Measurements from ENCODE around the gene MYH14.

Gene MYH14

GRCh38 chr19:50242581-50242980 lies 39.2 kb downstream of the MYH14 start:
- TF ChIP-seq, protein P1, sequence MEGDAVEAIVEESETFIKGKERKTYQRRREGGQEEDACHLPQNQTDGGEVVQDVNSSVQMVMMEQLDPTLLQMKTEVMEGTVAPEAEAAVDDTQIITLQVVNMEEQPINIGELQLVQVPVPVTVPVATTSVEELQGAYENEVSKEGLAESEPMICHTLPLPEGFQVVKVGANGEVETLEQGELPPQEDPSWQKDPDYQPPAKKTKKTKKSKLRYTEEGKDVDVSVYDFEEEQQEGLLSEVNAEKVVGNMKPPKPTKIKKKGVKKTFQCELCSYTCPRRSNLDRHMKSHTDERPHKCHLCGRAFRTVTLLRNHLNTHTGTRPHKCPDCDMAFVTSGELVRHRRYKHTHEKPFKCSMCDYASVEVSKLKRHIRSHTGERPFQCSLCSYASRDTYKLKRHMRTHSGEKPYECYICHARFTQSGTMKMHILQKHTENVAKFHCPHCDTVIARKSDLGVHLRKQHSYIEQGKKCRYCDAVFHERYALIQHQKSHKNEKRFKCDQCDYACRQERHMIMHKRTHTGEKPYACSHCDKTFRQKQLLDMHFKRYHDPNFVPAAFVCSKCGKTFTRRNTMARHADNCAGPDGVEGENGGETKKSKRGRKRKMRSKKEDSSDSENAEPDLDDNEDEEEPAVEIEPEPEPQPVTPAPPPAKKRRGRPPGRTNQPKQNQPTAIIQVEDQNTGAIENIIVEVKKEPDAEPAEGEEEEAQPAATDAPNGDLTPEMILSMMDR (IDR thresholded peaks at IDR 0.05; ENCODE audit: unreplicated experiment in 3 of 3): no peak
- H3K9me3 Mint-ChIP-seq: peaks cover 3% of the 10 kb centered on the region
- no peak overlapping the region for H3K27ac Mint-ChIP-seq
- H3K36me3 Mint-ChIP-seq (ENCODE audit: low read depth): peaks cover 3% of the 10 kb centered on the region
- peaks cover 6% of the 10 kb centered on the region for H3K4me1 Mint-ChIP-seq
- H3K4me3 Mint-ChIP-seq: no peak overlapping the region
- H3K27me3 Mint-ChIP-seq (ENCODE audit: low read depth): peaks cover 8% of the 10 kb centered on the region

GRCh38 chr19:50244695-50245094 lies 41.3 kb downstream of the MYH14 start:
- Mint-ChIP-seq H3K9me3 (peaks cover 3% of the 10 kb centered on the region), H3K27ac (no peak overlapping the region), H3K36me3 (ENCODE audit: low read depth) (peaks cover 3% of the 10 kb centered on the region), H3K27me3 (ENCODE audit: low read depth) (peaks cover 17% of the 10 kb centered on the region), H3K4me1 (peaks cover 6% of the 10 kb centered on the region), H3K4me3 (no peak overlapping the region)
- TF ChIP-seq, protein P1 (IDR thresholded peaks at IDR 0.05; ENCODE audit: unreplicated experiment in 3 of 3): no peak

GRCh38 chr19:50248413-50248812 lies 45.0 kb downstream of the MYH14 start:
- peaks cover 19% of the 10 kb centered on the region for H3K36me3 Mint-ChIP-seq (ENCODE audit: low read depth)
- TF ChIP-seq, protein P1 (IDR thresholded peaks at IDR 0.05; ENCODE audit: unreplicated experiment in 3 of 3): no peak
- H3K4me1 Mint-ChIP-seq: no peaks in the 10 kb centered on the region
- H3K9me3 Mint-ChIP-seq: peaks cover 12% of the 10 kb centered on the region
- H3K4me3 Mint-ChIP-seq: no peak overlapping the region
- peaks cover 19% of the 10 kb centered on the region for H3K27me3 Mint-ChIP-seq (ENCODE audit: low read depth)
- no peak overlapping the region for H3K27ac Mint-ChIP-seq

- H3K4me3 Mint-ChIP-seq: no peak overlapping the region
- H3K4me1 Mint-ChIP-seq: no peaks in the 10 kb centered on the region
- peaks cover 19% of the 10 kb centered on the region for H3K36me3 Mint-ChIP-seq (ENCODE audit: low read depth)
- peaks cover 19% of the 10 kb centered on the region for H3K27me3 Mint-ChIP-seq (ENCODE audit: low read depth)
- peaks cover 12% of the 10 kb centered on the region for H3K9me3 Mint-ChIP-seq
- TF ChIP-seq, protein P1 (IDR thresholded peaks at IDR 0.05; ENCODE audit: unreplicated experiment in 3 of 3): no peak
- no peak overlapping the region for H3K27ac Mint-ChIP-seq
Measured at GRCh38 chr19:50248826-50249225, 45.4 kb downstream of the MYH14 start.

DNA sequence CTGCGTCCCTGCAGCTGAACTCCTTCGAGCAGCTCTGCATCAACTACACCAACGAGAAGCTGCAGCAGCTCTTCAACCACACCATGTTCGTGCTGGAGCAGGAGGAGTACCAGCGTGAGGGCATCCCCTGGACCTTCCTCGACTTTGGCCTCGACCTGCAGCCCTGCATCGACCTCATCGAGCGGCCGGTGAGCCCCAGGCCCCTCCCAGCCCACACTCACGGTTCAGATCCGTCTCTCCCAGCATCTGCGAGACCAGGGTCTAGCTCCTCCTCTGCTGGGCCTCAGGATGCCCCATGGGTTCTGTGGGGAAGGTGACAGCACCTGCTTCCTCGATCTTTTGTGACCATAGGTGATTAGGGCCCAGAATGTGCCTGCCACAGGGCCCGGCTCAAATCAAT lies 46.2 kb downstream of the MYH14 start:
- peaks cover 24% of the 10 kb centered on the region for H3K36me3 Mint-ChIP-seq (ENCODE audit: low read depth)
- H3K4me1 Mint-ChIP-seq: no peaks in the 10 kb centered on the region
- H3K4me3 Mint-ChIP-seq: no peak overlapping the region
- TF ChIP-seq, protein P1 (IDR thresholded peaks at IDR 0.05; ENCODE audit: unreplicated experiment in 3 of 3): no peak
- H3K27ac Mint-ChIP-seq: no peak overlapping the region
- H3K27me3 Mint-ChIP-seq (ENCODE audit: low read depth): peaks cover 16% of the 10 kb centered on the region
- peaks cover 12% of the 10 kb centered on the region for H3K9me3 Mint-ChIP-seq

GRCh38 chr19:50250450-50251136 lies 47.2 kb downstream of the MYH14 start:
- Mint-ChIP-seq H3K36me3 (ENCODE audit: low read depth) (peaks cover 30% of the 10 kb centered on the region), H3K27me3 (ENCODE audit: low read depth) (peaks cover 13% of the 10 kb centered on the region), H3K9me3 (peaks cover 17% of the 10 kb centered on the region), H3K4me3 (no peak overlapping the region), H3K27ac (no peak overlapping the region), H3K4me1 (no peaks in the 10 kb centered on the region)
- TF ChIP-seq, protein P1 (IDR thresholded peaks at IDR 0.05; ENCODE audit: unreplicated experiment in 3 of 3): no peak
